CD4-positive, alpha-beta memory T cell (primary cell): ENCODE data around the gene CENPS. TPM values are rescaled to one million over a fixed set of nuclear protein-coding genes. Genes with fewer than 3 reads are reported as not detected.

Experiments used
- CTCF ChIA-PET: fragments of 350-600 bp; sonication (Branson Sonifier 250); formaldehyde crosslinking; loops from one replicate; lab custom pipeline; 2021; ENCODE audit warnings: inconsistent platforms; ENCODE audit not compliant: partially characterized antibody; lab: Charles Lee
- POLR2A ChIA-PET: fragments of 350-600 bp; sonication (Branson Sonifier 250); formaldehyde crosslinking; loops from one replicate; lab custom pipeline; 2021; ENCODE audit not compliant: partially characterized antibody; lab: Charles Lee
- DNase-seq, 5 donors: peaks; one replicate each; pipeline versions ENCODE4 v3.0.0 to v3.0.0-alpha.2; 2020 to 2022; ENCODE audit warnings: mixed read lengths in 1 of 5
- H3K27ac ChIP-seq: one replicate; pipeline ENCODE4 v1.7.0; 2013; ENCODE audit warnings: low read depth, low read length
- H3K27me3 ChIP-seq: 2 replicates; pipeline ENCODE4 v1.7.0; 2013; ENCODE audit warnings: mild to moderate bottlenecking, low read length, moderate library complexity; ENCODE audit not compliant: insufficient read depth
- H3K36me3 ChIP-seq: 2 replicates; pipeline ENCODE4 v1.7.0; 2013; ENCODE audit warnings: mild to moderate bottlenecking, low read length, moderate library complexity; ENCODE audit not compliant: insufficient read depth
- H3K4me1 ChIP-seq: 2 replicates; pipeline ENCODE4 v1.7.0; 2013; ENCODE audit warnings: mild to moderate bottlenecking, low read length, moderate library complexity; ENCODE audit not compliant: insufficient read depth
- H3K4me3 ChIP-seq, 2 donors: one replicate each; pipeline ENCODE4 v1.7.0; 2013; ENCODE audit warnings: low read length in 2 of 2, mild to moderate bottlenecking in 1 of 2
- H3K9me3 ChIP-seq, 2 donors: one replicate each; pipeline ENCODE4 v1.7.0; 2013; ENCODE audit warnings: low read length in 2 of 2, control low read depth in 1 of 2; ENCODE audit not compliant: control insufficient read depth in 1 of 2
- H3K27ac Mint-ChIP-seq, 7 donors: one replicate each; pipeline ENCODE4 v1.8.0; 2020 to 2021; ENCODE audit warnings: mixed read lengths in 7 of 7, mild to moderate bottlenecking in 6 of 7, inconsistent platforms in 3 of 7, moderate library complexity in 3 of 7
- H3K27me3 Mint-ChIP-seq, 2 donors: one replicate each; pipeline ENCODE4 v1.8.0; 2020 to 2021; ENCODE audit warnings: mixed read lengths in 2 of 2
- H3K36me3 Mint-ChIP-seq, 2 donors: one replicate each; pipeline ENCODE4 v1.8.0; 2020 to 2021; ENCODE audit warnings: mixed read lengths in 2 of 2, inconsistent platforms in 1 of 2, mild to moderate bottlenecking in 1 of 2
- H3K4me1 Mint-ChIP-seq, 4 donors: one replicate each; pipeline ENCODE4 v1.8.0; 2020 to 2021; ENCODE audit warnings: mixed read lengths in 4 of 4, mild to moderate bottlenecking in 1 of 4
- H3K4me3 Mint-ChIP-seq, 8 donors: one replicate each; pipeline ENCODE4 v1.8.0; 2020 to 2021; ENCODE audit warnings: mixed read lengths in 8 of 8, mild to moderate bottlenecking in 7 of 8, moderate library complexity in 6 of 8, inconsistent platforms in 3 of 8
- H3K9me3 Mint-ChIP-seq, 8 donors: one replicate each; pipeline ENCODE4 v1.8.0; 2020 to 2021; ENCODE audit warnings: mixed read lengths in 8 of 8, mild to moderate bottlenecking in 5 of 8, inconsistent platforms in 3 of 8, moderate library complexity in 1 of 8
- intact Hi-C: fragments of 100-400 bp; cut with micrococcal nuclease; formaldehyde crosslinking; loops from one replicate; pipeline ENCODE4 v1.15.1; 2023
- polyA plus RNA-seq, 2 donors: library from polyadenylated mRNA; unstranded; fragments of 300-500 nt; fragmentation: Illumina TruSeq; gene quantifications; one replicate each; pipeline ENCODE4 v1.2.3, GENCODE V29; 2021
- total RNA-seq, 2 experiments: library from RNA; stranded (reverse); gene quantifications; one replicate each; pipeline ENCODE4 v1.2.3, GENCODE V29; 2021

Gene CENPS
- total and polyA plus RNA-seq, 4 experiments from 2014 or later = 6.4 to 14.6 (median 7.5) TPM

DNA sequence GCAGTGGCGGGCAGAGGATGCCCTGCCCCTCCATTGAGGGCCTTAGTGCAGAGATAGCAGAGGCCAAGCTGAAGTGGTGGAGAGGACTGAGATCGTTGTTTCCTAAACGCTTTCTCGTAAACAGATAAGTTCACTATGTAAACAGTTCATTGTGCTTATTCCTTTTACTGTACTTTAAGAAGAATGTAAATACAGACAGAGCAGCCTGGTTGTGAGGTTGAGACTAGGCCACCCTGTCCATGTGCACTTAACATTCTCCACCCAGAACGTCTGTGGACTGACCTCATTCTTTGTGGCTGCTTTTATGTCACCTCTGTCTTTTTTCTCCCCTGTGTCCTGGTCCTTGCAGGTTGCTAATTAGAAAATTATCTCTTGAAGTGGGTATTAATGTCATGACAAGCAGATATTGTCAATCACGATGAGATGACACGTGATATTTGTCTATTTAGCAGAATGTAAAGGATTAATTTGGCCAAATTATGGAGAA lies 8.5 kb downstream of the CENPS start:
- Mint-ChIP-seq H3K36me3 (peaks cover 0 to 1% of the 10 kb centered on the region in 2 donors), H3K9me3 (no peaks in the 10 kb centered on the region), H3K27ac (peak overlapping the region in 1 of 7 donors; percentile 71), H3K4me1 (no peaks in the 10 kb centered on the region), H3K27me3 (no peaks in the 10 kb centered on the region), H3K4me3 (no peak overlapping the region)
- H3K36me3 ChIP-seq = peaks cover 5% of the 10 kb centered on the region
- DNase-seq = no peak
- CTCF ChIA-PET = no interaction called here
- no peaks in the 10 kb centered on the region for H3K9me3 ChIP-seq
- no peaks in the 10 kb centered on the region for H3K27me3 ChIP-seq
- H3K4me1 ChIP-seq = no peaks in the 10 kb centered on the region
- no peak overlapping the region for H3K4me3 ChIP-seq
- POLR2A ChIA-PET = no interaction called here
- intact Hi-C loops = no loop called here
- no peak overlapping the region for H3K27ac ChIP-seq

DNA sequence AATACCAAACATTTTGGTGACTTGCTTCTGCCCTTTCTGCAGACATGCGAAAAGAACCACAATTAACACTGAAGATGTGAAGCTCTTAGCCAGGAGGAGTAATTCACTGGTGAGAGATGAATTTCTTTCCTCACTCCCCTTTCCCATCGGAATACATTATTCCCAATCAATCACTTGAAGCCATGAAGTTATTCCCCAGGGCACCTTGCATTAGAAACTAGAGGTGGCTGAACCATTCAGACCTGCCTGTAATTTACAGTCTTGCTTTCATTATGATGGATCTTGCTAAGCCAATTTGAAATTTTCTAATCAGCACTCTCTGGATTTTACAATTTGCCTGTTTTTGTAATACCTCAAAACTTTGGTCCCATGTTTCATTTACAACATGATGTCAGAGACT lies 10.1 kb downstream of the CENPS start:
- H3K9me3 ChIP-seq = no peaks in the 10 kb centered on the region
- POLR2A ChIA-PET = no interaction called here
- intact Hi-C loops = no loop called here
- no peak for DNase-seq
- Mint-ChIP-seq H3K4me1 (no peaks in the 10 kb centered on the region), H3K4me3 (no peak overlapping the region), H3K9me3 (no peaks in the 10 kb centered on the region), H3K27ac (no peak overlapping the region), H3K27me3 (no peaks in the 10 kb centered on the region), H3K36me3 (peaks cover 1 to 4% of the 10 kb centered on the region in 2 donors)
- no peaks in the 10 kb centered on the region for H3K4me1 ChIP-seq
- no peak overlapping the region for H3K27ac ChIP-seq
- no peak overlapping the region for H3K4me3 ChIP-seq
- CTCF ChIA-PET = no interaction called here
- H3K27me3 ChIP-seq = no peaks in the 10 kb centered on the region
- peaks cover 5% of the 10 kb centered on the region for H3K36me3 ChIP-seq

DNA sequence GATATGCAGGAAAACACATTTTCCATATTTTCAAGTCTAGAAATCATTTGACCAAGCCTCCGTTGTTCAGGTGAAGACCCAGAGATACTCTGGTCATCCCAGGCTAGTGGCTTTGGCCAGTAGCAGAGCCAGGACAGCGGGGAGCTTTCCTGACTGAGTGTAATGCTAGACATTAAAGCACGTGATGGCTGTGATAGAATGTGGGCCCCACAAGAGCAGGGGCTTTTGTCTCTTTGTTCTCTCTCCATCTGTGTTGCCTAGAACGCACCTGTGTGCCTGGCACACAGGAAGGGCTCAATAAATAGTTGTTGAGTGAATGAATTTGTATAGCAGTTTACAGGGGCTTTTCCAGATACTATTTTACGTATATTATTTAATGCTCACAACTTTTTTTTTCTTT lies 10.6 kb downstream of the CENPS start:
- POLR2A ChIA-PET = no interaction called here
- Mint-ChIP-seq H3K4me1 (no peaks in the 10 kb centered on the region), H3K36me3 (peaks cover 1 to 4% of the 10 kb centered on the region in 2 donors), H3K9me3 (no peaks in the 10 kb centered on the region), H3K4me3 (no peak overlapping the region), H3K27me3 (no peaks in the 10 kb centered on the region), H3K27ac (no peak overlapping the region)
- Histone ChIP-seq H3K27ac (no peak overlapping the region), H3K9me3 (no peaks in the 10 kb centered on the region), H3K4me1 (no peaks in the 10 kb centered on the region), H3K4me3 (no peak overlapping the region), H3K36me3 (peaks cover 5% of the 10 kb centered on the region), H3K27me3 (no peaks in the 10 kb centered on the region)
- no peak for DNase-seq
- CTCF ChIA-PET = no interaction called here
- intact Hi-C loops = no loop called here

DNA sequence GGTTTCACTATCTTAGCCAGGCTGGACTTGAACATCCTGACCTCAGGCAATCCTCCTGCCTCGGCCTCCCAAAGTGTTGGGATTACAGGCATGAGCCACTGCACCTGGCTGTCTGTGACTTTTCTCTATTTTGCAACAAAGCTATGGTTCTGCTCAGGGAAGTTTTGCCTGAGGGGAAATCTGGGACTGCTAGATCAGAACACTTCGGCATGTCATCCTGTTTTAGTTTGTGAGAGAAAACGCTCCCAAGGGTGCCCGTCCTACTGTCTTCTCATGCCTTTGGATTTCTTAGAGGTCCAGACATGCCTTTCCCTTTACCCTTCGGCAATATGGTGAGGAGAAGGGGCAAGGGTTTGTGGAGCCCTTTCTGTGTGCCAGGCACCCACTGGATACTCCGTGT lies 14.0 kb downstream of the CENPS start:
- Mint-ChIP-seq H3K4me1 (peaks cover 0 to 2% (median 0%) of the 10 kb centered on the region in 4 donors), H3K9me3 (no peaks in the 10 kb centered on the region), H3K27ac (no peak overlapping the region), H3K36me3 (peaks cover 1 to 4% of the 10 kb centered on the region in 2 donors), H3K4me3 (no peak overlapping the region), H3K27me3 (no peaks in the 10 kb centered on the region)
- ChIA-PET CTCF (no interaction called here), POLR2A (interaction anchor here (1.1 kb wide), 1 partner anchor 234 kb away, joined by 3 read pairs; the partner anchor contains the start of gene KIF1B)
- no peaks in the 10 kb centered on the region for H3K9me3 ChIP-seq
- peaks cover 5% of the 10 kb centered on the region for H3K36me3 ChIP-seq
- no peak for DNase-seq
- H3K4me3 ChIP-seq = no peak overlapping the region
- H3K27ac ChIP-seq = no peak overlapping the region
- no peaks in the 10 kb centered on the region for H3K27me3 ChIP-seq
- H3K4me1 ChIP-seq = no peaks in the 10 kb centered on the region
- intact Hi-C loops = no loop called here

DNA sequence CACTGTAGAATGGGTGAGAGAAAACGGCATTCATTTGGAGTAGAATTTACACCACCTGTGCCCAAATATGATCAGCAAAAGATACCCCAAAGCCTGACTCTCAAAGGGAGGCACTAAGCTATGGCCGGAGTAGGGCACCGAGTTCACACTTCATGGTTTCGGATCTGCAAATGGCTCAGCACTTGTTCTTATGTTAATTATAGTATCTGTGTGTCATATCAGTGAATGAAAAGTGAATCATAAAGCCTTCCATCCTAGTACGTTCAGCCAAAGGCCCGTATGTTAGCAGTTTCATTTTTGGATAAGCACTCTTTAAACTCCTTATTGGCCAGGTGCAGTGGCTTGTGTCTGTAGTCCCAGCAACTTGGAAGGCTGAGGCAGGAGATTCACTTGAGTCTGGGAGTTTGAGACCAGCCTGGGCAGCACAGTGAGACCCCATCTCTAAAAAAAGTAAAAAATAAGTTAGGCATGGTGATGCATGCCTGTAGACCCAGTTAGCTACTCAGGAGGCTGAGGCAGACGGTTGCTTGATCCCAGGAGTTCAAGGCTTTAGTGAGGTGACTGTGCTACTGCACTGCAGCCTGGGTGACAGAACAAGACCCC lies 14.7 kb downstream of the CENPS start:
- Mint-ChIP-seq H3K27ac (peak overlapping the region in 2 of 7 donors; percentile 29 to 46), H3K4me3 (no peak overlapping the region), H3K4me1 (peaks cover 0 to 2% (median 0%) of the 10 kb centered on the region in 4 donors), H3K36me3 (peaks cover 1 to 4% of the 10 kb centered on the region in 2 donors), H3K9me3 (no peaks in the 10 kb centered on the region), H3K27me3 (no peaks in the 10 kb centered on the region)
- H3K27ac ChIP-seq = no peak overlapping the region
- POLR2A ChIA-PET = interaction anchor here (1.1 kb wide), 1 partner anchor 234 kb away, joined by 3 read pairs; the partner anchor contains the start of gene KIF1B
- CTCF ChIA-PET = no interaction called here
- H3K9me3 ChIP-seq = no peaks in the 10 kb centered on the region
- H3K27me3 ChIP-seq = no peaks in the 10 kb centered on the region
- H3K36me3 ChIP-seq = peaks cover 5% of the 10 kb centered on the region
- H3K4me3 ChIP-seq = no peak overlapping the region
- DNase-seq = no peak
- no peaks in the 10 kb centered on the region for H3K4me1 ChIP-seq
- intact Hi-C loops = no loop called here

DNA sequence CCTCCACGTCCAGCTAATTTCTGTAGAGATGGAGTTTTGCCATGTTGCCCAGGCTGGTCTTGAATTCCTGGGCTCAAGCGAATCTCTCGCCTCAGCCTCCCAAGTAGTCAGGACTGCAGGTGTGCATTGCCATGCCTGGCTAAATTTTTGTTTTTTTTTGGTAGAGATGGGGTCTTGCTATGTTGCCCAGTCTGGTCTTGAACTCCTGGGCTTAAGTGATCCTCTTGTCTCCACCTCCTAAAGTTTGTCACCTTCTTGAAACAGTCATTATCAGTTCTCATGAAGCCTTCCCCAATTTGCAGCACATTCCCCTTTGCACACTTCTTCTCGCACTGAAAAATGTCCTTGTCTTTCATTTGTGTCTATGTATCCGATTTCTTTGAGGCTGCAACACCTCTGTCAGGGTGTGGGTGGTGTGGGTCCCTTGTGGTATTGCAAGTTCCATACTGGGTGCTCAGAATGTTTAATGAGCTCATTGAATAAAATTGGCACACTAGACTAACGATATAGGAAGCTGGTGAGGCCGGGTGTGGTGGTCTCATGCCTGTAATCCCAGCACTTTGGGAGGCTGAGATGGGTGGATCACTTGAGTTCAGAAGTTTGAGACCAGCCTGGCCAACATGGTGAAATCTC lies 16.7 kb downstream of the CENPS start:
- no peak for DNase-seq
- H3K36me3 Mint-ChIP-seq = peaks cover 0 to 4% of the 10 kb centered on the region in 2 donors
- H3K27ac Mint-ChIP-seq = no peak overlapping the region
- H3K4me1 Mint-ChIP-seq = peaks cover 0 to 2% (median 0%) of the 10 kb centered on the region in 4 donors
- Histone ChIP-seq H3K9me3 (no peaks in the 10 kb centered on the region), H3K4me3 (no peak overlapping the region), H3K27ac (no peak overlapping the region), H3K36me3 (no peaks in the 10 kb centered on the region), H3K4me1 (no peaks in the 10 kb centered on the region), H3K27me3 (no peaks in the 10 kb centered on the region)
- H3K27me3 Mint-ChIP-seq = no peaks in the 10 kb centered on the region
- no peaks in the 10 kb centered on the region for H3K9me3 Mint-ChIP-seq
- POLR2A ChIA-PET = no interaction called here
- intact Hi-C loops = no loop called here
- H3K4me3 Mint-ChIP-seq = no peak overlapping the region
- CTCF ChIA-PET = interaction anchor here (1.1 to 1.3 kb wide), 2 partner anchors 11 to 48 kb away, joined by 4 read pairs; no protein-coding TSS in a partner anchor

DNA sequence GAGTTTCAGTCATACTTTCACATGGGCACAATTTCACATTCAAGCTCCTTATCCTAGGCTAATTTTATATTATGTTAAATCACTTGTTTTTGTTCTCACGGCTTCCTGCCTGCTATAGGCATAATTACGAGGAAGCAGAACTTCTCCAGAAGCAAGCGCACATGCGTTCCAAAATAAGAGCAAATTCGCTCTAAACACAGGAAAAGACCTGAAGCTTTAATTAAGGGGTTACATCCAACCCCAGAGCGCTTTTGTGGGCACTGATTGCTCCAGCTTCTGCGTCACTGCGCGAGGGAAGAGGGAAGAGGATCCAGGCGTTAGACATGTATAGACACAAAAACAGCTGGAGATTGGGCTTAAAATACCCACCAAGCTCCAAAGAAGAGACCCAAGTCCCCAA lies 19.5 kb downstream of the CENPS start, which contains the start of gene CORT:
TSS of gene CORT (plus strand) at position 281 of the 400 bp plus-strand sequence. CDS start 193 bp downstream, outside the sequence.
- no peaks in the 10 kb centered on the region for H3K27me3 Mint-ChIP-seq
- POLR2A ChIA-PET = interaction anchor here (0.6 kb wide), 1 partner anchor 243 kb away, joined by 3 read pairs; no protein-coding TSS in a partner anchor
- Histone ChIP-seq H3K36me3 (no peaks in the 10 kb centered on the region), H3K9me3 (no peaks in the 10 kb centered on the region), H3K27ac (no peak within 1 kb of the TSS), H3K27me3 (no peaks in the 10 kb centered on the region), H3K4me3 (no peak within 1 kb of the TSS), H3K4me1 (no peaks in the 10 kb centered on the region)
- no peaks in the 10 kb centered on the region for H3K9me3 Mint-ChIP-seq
- DNase-seq = no peak
- H3K4me3 Mint-ChIP-seq = no peak within 1 kb of the TSS
- CTCF ChIA-PET = no interaction called here
- H3K4me1 Mint-ChIP-seq = peaks cover 0 to 2% (median 0%) of the 10 kb centered on the region in 4 donors
- no peak within 1 kb of the TSS for H3K27ac Mint-ChIP-seq
- H3K36me3 Mint-ChIP-seq = peaks cover 0 to 3% of the 10 kb centered on the region in 2 donors
- intact Hi-C loops = no loop called here
